ENCODE data around the gene CNTRL. TPM values are rescaled to one million over a fixed set of nuclear protein-coding genes. Genes with fewer than 3 reads are reported as not detected.

CNTRL gene
- polyA plus RNA-seq, 1 of the 3 experiments (the other 2 are of a cell fraction): 3.6 TPM

GRCh38 chr9:121213136-121213806 lies 138.5 kb downstream of the CNTRL start (continued):
- peak; percentile 96 for TF ChIP-seq CTCF (IDR thresholded peaks at IDR 0.05)
- TF ChIP-seq RXRA (IDR thresholded peaks at IDR 0.05; ENCODE audit: borderline replicate concordance, low read depth): no peak
- TF ChIP-seq RCOR1 (IDR thresholded peaks at IDR 0.05; ENCODE audit: low read length): no peak
- no peak for TF ChIP-seq TEAD4 (IDR thresholded peaks at IDR 0.05; ENCODE audit: borderline replicate concordance, insufficient read depth)
- TF ChIP-seq NRF1 (IDR thresholded peaks at IDR 0.05; ENCODE audit: low read depth, low read length): no peak
- TF ChIP-seq YY1 (IDR thresholded peaks at IDR 0.05; ENCODE audit: low read depth): no peak
- no peak for TF ChIP-seq TAF1 (IDR thresholded peaks at IDR 0.05; ENCODE audit: borderline replicate concordance, low read depth, low read length)
- no peak for TF ChIP-seq USF1 (IDR thresholded peaks at IDR 0.05; ENCODE audit: borderline replicate concordance, low read depth)

GRCh38 chr9:121214005-121214404 lies 139.2 kb downstream of the CNTRL start:
- ChIA-PET CTCF (interaction anchor here (0.7 to 4.7 kb wide), 42 partner anchors 9 to 490 kb away, joined by 3 to 64 read pairs (median 6); partner anchors contain the start of genes GGTA1, GSN and RAB14), POLR2A (no interaction called here)
- DNase-seq: no peak
- no peaks in the 10 kb centered on the region for H3K79me2 ChIP-seq (ENCODE audit: insufficient read depth)
- no peak overlapping the region for H3K27ac ChIP-seq (ENCODE audit: low read depth in 2 of 2, low read length in 1 of 2)
- no peaks in the 10 kb centered on the region for H3K4me1 ChIP-seq (ENCODE audit: control insufficient read depth in 1 of 2, insufficient read depth in 2 of 2, low read depth in 1 of 2, low read length in 1 of 2)
- WGBS (ENCODE audit: low lambda C conversion rate): 49% methylated on average over 2 of the region's 2 CpGs
- H3K9me3 ChIP-seq: no peaks in the 10 kb centered on the region
- H4K20me1 ChIP-seq (ENCODE audit: insufficient read depth): no peaks in the 10 kb centered on the region
- no peaks in the 10 kb centered on the region for H3F3A ChIP-seq (replicated peaks; ENCODE audit: insufficient read depth)
- no peak overlapping the region for H3K4me3 ChIP-seq (ENCODE audit: low read depth in 2 of 2, low read length in 1 of 2)
- no peaks in the 10 kb centered on the region for H3K36me3 ChIP-seq (replicated peaks in 1 of 2; ENCODE audit: control insufficient read depth in 1 of 2, insufficient read depth in 2 of 2, low read length in 1 of 2)
- TF ChIP-seq FOXJ3 (CRISPR knock-in tag; IDR thresholded peaks at IDR 0.05): no peak
- TF ChIP-seq, protein P1, sequence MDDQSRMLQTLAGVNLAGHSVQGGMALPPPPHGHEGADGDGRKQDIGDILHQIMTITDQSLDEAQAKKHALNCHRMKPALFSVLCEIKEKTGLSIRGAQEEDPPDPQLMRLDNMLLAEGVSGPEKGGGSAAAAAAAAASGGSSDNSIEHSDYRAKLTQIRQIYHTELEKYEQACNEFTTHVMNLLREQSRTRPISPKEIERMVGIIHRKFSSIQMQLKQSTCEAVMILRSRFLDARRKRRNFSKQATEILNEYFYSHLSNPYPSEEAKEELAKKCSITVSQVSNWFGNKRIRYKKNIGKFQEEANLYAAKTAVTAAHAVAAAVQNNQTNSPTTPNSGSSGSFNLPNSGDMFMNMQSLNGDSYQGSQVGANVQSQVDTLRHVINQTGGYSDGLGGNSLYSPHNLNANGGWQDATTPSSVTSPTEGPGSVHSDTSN (IDR thresholded peaks at IDR 0.05): no peak
- TF ChIP-seq IRF3 (IDR thresholded peaks at IDR 0.05; ENCODE audit: low read depth, low read length): no peak
- no peak for TF ChIP-seq SMC3 (IDR thresholded peaks at IDR 0.05; ENCODE audit: low read depth, low read length)
- no peak for TF ChIP-seq JUND (IDR thresholded peaks at IDR 0.05)
- no peak for TF ChIP-seq SIN3A (IDR thresholded peaks at IDR 0.05; ENCODE audit: borderline replicate concordance, low read depth, low read length)
- TF ChIP-seq ELF1 (IDR thresholded peaks at IDR 0.05): no peak
- TF ChIP-seq REST (IDR thresholded peaks at IDR 0.05; ENCODE audit: low read depth, low read length): no peak
- H3K9ac ChIP-seq: no peak overlapping the region
- no peak overlapping the region for H2AFZ ChIP-seq (ENCODE audit: low read depth)
- no peaks in the 10 kb centered on the region for H3K9me2 ChIP-seq
- H3K27me3 ChIP-seq (ENCODE audit: insufficient read depth): no peaks in the 10 kb centered on the region
- no peak overlapping the region for H3K4me2 ChIP-seq
